ENCODE results near the gene ORC2.

Gene ORC2

GRCh38 chr2:200985799-200986198 is 22.3 kb upstream of the ORC2 start:
- no peak for TF ChIP-seq CTCF (IDR thresholded peaks at IDR 0.05)

GRCh38 chr2:200976710-200977109 is 13.2 kb upstream of the ORC2 start:
- no peak for TF ChIP-seq CTCF (IDR thresholded peaks at IDR 0.05)

GRCh38 chr2:200975672-200976071 is 12.2 kb upstream of the ORC2 start:
- no peak for TF ChIP-seq CTCF (IDR thresholded peaks at IDR 0.05)

- TF ChIP-seq CTCF (IDR thresholded peaks at IDR 0.05) = no peak
Measured at GRCh38 chr2:200968735-200969134, 5.3 kb upstream of the ORC2 start.

- no peak for TF ChIP-seq CTCF (IDR thresholded peaks at IDR 0.05)
Measured at GRCh38 chr2:200968162-200968561, 4.7 kb upstream of the ORC2 start.

- no peak for TF ChIP-seq CTCF (IDR thresholded peaks at IDR 0.05)
Measured at GRCh38 chr2:200966770-200967169, 3.3 kb upstream of the ORC2 start.

- TF ChIP-seq CTCF (IDR thresholded peaks at IDR 0.05) = no peak
Measured at GRCh38 chr2:200964498-200964897, 1.0 kb upstream of the ORC2 start.

GRCh38 chr2:200962811-200963123 is 693 bp downstream of the ORC2 start:
- no peak for TF ChIP-seq CTCF (IDR thresholded peaks at IDR 0.05)
